Colonic mucosa (tissue), 4 donors: ENCODE data around the gene DEFB112. TPM values are rescaled to one million over a fixed set of nuclear protein-coding genes. Genes with fewer than 3 reads are reported as not detected.

Experiments used
- DNase-seq: peaks from one replicate; pipeline ENCODE4 v3.0.0-alpha.2; 2020
- H3K27ac ChIP-seq: fragments of 200-600 bp; one replicate; pipeline ENCODE4 v1.8.0; 2021
- H3K27me3 ChIP-seq: fragments of 200-600 bp; one replicate; pipeline ENCODE4 v1.8.0; 2021
- H3K36me3 ChIP-seq: fragments of 200-600 bp; one replicate; pipeline ENCODE4 v1.8.0; 2021
- H3K4me1 ChIP-seq: fragments of 200-600 bp; one replicate; pipeline ENCODE4 v1.8.0; 2021; ENCODE audit warnings: mild to moderate bottlenecking
- H3K4me3 ChIP-seq: fragments of 200-600 bp; one replicate; pipeline ENCODE4 v1.8.0; 2021
- H3K9ac ChIP-seq, 2 donors: one replicate each; pipeline ENCODE4 v1.7.0; 2013; ENCODE audit warnings: control low read depth in 2 of 2, low read depth in 2 of 2, low read length in 2 of 2
- H3K9me3 ChIP-seq: fragments of 200-600 bp; one replicate; pipeline ENCODE4 v1.8.0; 2021
- intact Hi-C: fragments of 100-400 bp; cut with DNase I; formaldehyde crosslinking; loops from one replicate; pipeline ENCODE4 v1.14.1; 2022
- total RNA-seq, 2 donors: library from RNA; stranded (reverse); fragmentation: NEBNext Ultra II Directional in 1 of 2; extraction: Animal tissue kit (Norgen Biotek cat#: 25700) in 1 of 2; gene quantifications; one replicate each; pipeline ENCODE4 v1.2.1, GENCODE V29; 2021
- TF ChIP-seq, protein P1 (sequence below): fragments of 200-600 bp; IDR thresholded peaks from one replicate; pipeline ENCODE4 v1.8.0; 2022; ENCODE audit warnings: antibody characterized with exemption, mild to moderate bottlenecking
- donor health status: healthy.
- donor health status: DM: no; HTN: no; CAD: no.
- donor health status: DM: no; HTN: no; CAD: no.

Gene DEFB112, protein sequence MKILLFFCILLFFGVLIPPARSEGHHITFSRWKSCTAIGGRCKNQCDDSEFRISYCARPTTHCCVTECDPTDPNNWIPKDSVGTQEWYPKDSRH
- total RNA-seq: not detected

DNA sequence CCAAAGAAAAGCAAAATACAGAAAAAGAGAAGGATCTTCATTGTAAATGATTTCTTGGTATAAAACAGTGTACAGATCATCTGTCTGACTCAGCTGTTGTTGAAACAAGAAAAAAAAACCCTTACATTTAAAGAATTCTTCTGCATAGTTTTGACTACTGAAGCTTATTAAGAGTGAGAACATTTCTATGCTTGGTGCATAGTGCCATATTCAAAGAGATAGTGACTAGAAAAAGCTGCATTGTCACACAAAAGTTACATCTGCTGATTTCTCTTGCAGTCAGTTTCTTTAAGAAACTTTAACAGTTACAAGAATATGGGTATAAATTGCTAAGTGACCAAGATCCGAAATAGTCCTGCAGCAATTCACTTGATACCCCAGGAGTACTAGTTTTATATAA lies at the start of gene DEFB112:
DEFB112 (minus strand) TSS at position 101 of the 400 bp plus-strand sequence; CDS start at position 41, 60 bp downstream.
- Histone ChIP-seq H3K4me3 (no peak within 1 kb of the TSS), H3K9ac (no peak within 1 kb of the TSS), H3K9me3 (no peaks in the 10 kb centered on the region), H3K36me3 (no peaks in the 10 kb centered on the region), H3K4me1 (no peaks in the 10 kb centered on the region), H3K27me3 (no peaks in the 10 kb centered on the region), H3K27ac (no peak within 1 kb of the TSS)
- DNase-seq: no peak
- intact Hi-C loops: no loop called here
- TF ChIP-seq, protein P1, sequence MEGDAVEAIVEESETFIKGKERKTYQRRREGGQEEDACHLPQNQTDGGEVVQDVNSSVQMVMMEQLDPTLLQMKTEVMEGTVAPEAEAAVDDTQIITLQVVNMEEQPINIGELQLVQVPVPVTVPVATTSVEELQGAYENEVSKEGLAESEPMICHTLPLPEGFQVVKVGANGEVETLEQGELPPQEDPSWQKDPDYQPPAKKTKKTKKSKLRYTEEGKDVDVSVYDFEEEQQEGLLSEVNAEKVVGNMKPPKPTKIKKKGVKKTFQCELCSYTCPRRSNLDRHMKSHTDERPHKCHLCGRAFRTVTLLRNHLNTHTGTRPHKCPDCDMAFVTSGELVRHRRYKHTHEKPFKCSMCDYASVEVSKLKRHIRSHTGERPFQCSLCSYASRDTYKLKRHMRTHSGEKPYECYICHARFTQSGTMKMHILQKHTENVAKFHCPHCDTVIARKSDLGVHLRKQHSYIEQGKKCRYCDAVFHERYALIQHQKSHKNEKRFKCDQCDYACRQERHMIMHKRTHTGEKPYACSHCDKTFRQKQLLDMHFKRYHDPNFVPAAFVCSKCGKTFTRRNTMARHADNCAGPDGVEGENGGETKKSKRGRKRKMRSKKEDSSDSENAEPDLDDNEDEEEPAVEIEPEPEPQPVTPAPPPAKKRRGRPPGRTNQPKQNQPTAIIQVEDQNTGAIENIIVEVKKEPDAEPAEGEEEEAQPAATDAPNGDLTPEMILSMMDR: no peak

DNA sequence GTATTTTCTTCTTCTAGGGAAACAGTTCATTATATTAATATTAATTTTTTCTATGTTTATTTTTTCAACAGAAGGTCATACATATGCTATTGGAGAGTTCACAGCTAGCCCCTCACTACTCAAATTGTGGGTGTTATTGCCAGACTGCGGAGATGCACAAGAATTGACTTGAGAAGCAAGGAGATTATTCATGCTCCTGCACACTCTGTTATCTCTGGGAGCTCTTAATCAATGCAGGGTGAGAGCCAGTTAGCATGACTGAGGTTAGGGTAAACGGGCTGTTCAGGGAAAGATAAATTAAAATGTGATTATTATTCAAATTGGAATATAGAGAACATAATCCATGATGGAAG lies 48.9 kb upstream of the DEFB112 start:
- Histone ChIP-seq H3K27ac (no peak overlapping the region), H3K9ac (no peak overlapping the region), H3K9me3 (no peaks in the 10 kb centered on the region), H3K4me3 (no peak overlapping the region), H3K27me3 (no peaks in the 10 kb centered on the region), H3K36me3 (no peaks in the 10 kb centered on the region), H3K4me1 (no peaks in the 10 kb centered on the region)
- TF ChIP-seq, protein P1: no peak
- intact Hi-C loops: no loop called here
- DNase-seq: no peak

DNA sequence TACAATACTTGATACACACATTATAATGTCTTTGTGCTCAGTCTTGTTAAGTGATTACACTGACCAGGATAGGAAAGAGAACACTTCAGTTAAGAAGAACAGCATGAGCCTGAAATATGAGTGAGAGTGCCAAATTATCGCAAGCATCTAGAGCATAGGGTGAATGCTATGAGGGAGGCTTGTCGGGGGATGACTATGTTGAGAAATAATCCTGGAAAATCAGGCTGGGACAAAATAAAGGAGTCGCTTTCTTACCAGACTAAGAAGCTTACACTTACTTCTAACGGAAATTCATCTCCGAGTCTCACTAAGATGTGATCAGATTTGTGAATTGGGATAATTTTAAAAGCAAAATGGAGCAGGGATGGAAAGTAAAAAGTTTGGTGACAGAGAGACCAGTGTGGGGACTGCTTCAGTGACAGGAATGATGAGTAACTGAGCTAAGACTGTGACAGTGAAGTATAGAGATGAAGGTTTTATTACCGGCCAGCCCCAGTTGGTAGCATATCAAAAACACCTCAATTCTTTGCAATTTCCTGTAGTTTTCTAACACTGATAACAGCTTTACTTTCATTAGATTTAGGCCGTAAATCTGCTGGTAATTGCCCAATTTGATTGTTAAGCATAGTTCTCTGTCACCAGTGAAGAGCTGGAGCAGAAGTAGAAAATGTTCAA lies 48.4 kb upstream of the DEFB112 start:
- Histone ChIP-seq H3K9me3 (no peaks in the 10 kb centered on the region), H3K9ac (no peak overlapping the region), H3K4me1 (no peaks in the 10 kb centered on the region), H3K27ac (no peak overlapping the region), H3K4me3 (no peak overlapping the region), H3K36me3 (no peaks in the 10 kb centered on the region), H3K27me3 (no peaks in the 10 kb centered on the region)
- intact Hi-C loops: no loop called here
- TF ChIP-seq, protein P1: no peak
- no peak for DNase-seq

DNA sequence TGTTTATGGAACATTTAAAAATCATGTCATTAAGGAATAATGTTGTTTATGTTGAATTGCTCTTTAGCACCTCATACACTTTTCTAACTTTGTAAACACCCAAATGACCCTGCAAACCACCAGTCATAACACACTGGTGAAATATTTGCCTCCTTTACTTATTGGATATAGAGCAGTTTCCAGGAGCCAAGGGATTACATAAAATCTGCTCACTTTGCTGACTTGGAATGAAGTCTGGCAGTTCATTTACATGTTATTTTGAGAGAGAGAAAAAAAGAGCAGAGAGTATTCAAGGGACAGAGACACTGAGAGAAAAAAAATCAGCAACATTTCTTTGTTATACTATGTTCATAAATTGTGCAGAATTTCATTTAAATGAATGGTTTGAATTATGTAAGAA lies 46.6 kb upstream of the DEFB112 start:
- H3K9ac ChIP-seq: no peak overlapping the region
- no peak overlapping the region for H3K27ac ChIP-seq
- TF ChIP-seq, protein P1: no peak
- H3K36me3 ChIP-seq: no peaks in the 10 kb centered on the region
- no peaks in the 10 kb centered on the region for H3K9me3 ChIP-seq
- no peaks in the 10 kb centered on the region for H3K4me1 ChIP-seq
- DNase-seq: no peak
- intact Hi-C loops: no loop called here
- H3K27me3 ChIP-seq: no peaks in the 10 kb centered on the region
- no peak overlapping the region for H3K4me3 ChIP-seq

DNA sequence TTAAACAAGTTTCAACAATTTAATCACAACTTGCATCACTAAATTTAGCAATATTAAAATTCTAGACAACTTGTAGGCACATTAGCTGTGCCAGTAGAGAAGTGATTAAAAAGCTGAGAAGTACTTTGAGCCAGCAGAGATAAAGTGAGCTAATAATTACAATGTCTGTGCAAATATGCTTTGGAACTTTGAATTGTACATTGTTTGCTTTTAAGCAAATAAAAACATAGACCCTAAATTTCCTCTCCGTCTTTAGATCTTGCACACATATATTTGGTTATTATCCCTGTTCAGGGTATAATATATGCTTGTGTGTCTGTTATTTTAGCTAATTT lies 44.2 kb upstream of the DEFB112 start:
- Histone ChIP-seq H3K9ac (no peak overlapping the region), H3K36me3 (no peaks in the 10 kb centered on the region), H3K27me3 (no peaks in the 10 kb centered on the region), H3K9me3 (no peaks in the 10 kb centered on the region), H3K27ac (no peak overlapping the region), H3K4me3 (no peak overlapping the region), H3K4me1 (no peaks in the 10 kb centered on the region)
- TF ChIP-seq, protein P1: no peak
- intact Hi-C loops: no loop called here
- no peak for DNase-seq
